Loucy (cell line): ENCODE measurements around the gene MED13L.

ENCODE experiments used
- EZH2phosphoT487 ChIP-seq: fragments of 200-600 bp; IDR thresholded peaks from 2 replicates; pipeline ENCODE4 v1.6.1; 2018; ENCODE audit warnings: antibody characterized with exemption, mild to moderate bottlenecking, moderate library complexity, borderline replicate concordance
- TF ChIP-seq, protein P1 (sequence below): fragments of 200-600 bp; sonication (generic); conservative IDR thresholded peaks from 2 replicates; pipeline ENCODE4 v1.5.1; 2014; ENCODE audit warnings: mild to moderate bottlenecking, antibody characterized with exemption, low read length

DNA sequence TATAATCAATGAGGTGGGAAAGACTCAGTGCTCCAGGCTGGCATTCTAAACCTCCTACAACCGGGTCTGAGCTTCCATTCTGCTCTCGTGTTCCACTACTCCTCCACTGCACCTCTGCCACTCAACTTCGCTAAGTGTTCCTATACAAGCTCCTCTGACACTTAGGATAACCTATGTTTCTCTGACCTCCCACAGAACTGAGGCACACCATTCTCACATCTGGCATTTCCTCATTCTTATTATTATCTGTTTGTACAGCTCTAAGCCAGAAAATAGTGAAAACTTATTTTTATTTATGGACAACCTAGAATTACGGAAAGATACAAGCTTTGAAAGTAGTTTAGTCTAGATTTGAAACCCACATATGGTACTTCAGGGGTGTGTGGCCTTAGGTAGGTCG lies 127.0 kb downstream of the MED13L start:
- TF ChIP-seq, protein P1, sequence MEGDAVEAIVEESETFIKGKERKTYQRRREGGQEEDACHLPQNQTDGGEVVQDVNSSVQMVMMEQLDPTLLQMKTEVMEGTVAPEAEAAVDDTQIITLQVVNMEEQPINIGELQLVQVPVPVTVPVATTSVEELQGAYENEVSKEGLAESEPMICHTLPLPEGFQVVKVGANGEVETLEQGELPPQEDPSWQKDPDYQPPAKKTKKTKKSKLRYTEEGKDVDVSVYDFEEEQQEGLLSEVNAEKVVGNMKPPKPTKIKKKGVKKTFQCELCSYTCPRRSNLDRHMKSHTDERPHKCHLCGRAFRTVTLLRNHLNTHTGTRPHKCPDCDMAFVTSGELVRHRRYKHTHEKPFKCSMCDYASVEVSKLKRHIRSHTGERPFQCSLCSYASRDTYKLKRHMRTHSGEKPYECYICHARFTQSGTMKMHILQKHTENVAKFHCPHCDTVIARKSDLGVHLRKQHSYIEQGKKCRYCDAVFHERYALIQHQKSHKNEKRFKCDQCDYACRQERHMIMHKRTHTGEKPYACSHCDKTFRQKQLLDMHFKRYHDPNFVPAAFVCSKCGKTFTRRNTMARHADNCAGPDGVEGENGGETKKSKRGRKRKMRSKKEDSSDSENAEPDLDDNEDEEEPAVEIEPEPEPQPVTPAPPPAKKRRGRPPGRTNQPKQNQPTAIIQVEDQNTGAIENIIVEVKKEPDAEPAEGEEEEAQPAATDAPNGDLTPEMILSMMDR: no peak
- TF ChIP-seq EZH2phosphoT487: no peak
